GM12878 (cell line): ENCODE data around the gene MEIS2. TPM values are rescaled to one million over a fixed set of nuclear protein-coding genes. Genes with fewer than 3 reads are reported as not detected.

Experiments used
- ATAC-seq: fragments of 200-7000 bp; cut with Tn5 transposase; 3 replicates; pipeline ENCODE4 v1.9.1; 2020; ENCODE audit warnings: mild to moderate bottlenecking, moderate library complexity
- BruUV-seq: library from RNA; stranded (reverse); fragments of 400-500 nt; replicated peaks from 2 replicates; lab custom pipeline; 2021; lab: Mats Ljungman, UMichigan
- CTCF ChIA-PET: fragments of 300-600 bp; sonication (Branson Sonifier 250); formaldehyde crosslinking; extraction: SDS; loops from one replicate; lab custom pipeline; 2021; ENCODE audit warnings: inconsistent platforms; lab: Yijun Ruan, JAX
- POLR2A ChIA-PET: fragments of 350-600 bp; formaldehyde crosslinking; extraction: SDS; loops from one replicate; lab custom pipeline; 2021; ENCODE audit warnings: inconsistent platforms; lab: Charles Lee
- RAD21 ChIA-PET: fragments of 300-600 bp; sonication (Branson Sonifier 250); formaldehyde crosslinking; loops from one replicate; lab custom pipeline; 2023; ENCODE audit warnings: antibody characterized with exemption; ENCODE audit not compliant: unreplicated experiment; lab: Charles Lee
- SMC1A ChIA-PET: fragments of 300-600 bp; sonication (Branson Sonifier 250); formaldehyde crosslinking; loops from one replicate; lab custom pipeline; 2023; ENCODE audit not compliant: unreplicated experiment, uncharacterized antibody; lab: Charles Lee
- DNase-seq: peaks from one replicate; pipeline ENCODE4 v3.0.0-alpha.2; 2011; ENCODE audit warnings: low read depth, low spot score
- FAIRE-seq: peaks from 3 replicates; lab custom pipeline; 2011; peaks lifted over from hg19 to GRCh38; lab: Jason Lieb, UNC
- H2AFZ ChIP-seq: 2 replicates; pipeline ENCODE4 v1.6.0; 2011; ENCODE audit warnings: low read depth, low read length, control low read depth; ENCODE audit not compliant: control insufficient read depth
- H3K27ac ChIP-seq: 2 replicates; pipeline ENCODE4 v1.5.1; 2011; ENCODE audit warnings: control low read depth; ENCODE audit not compliant: control insufficient read depth, insufficient read depth
- H3K27me3 ChIP-seq, 2 experiments: replicated peaks in 1 of 2; 2 replicates each; pipeline versions ENCODE4 v1.6.0 to v1.6.1; 2011; ENCODE audit warnings: low read length in 1 of 2; ENCODE audit not compliant: control insufficient read depth in 2 of 2, insufficient read depth in 2 of 2
- H3K36me3 ChIP-seq, 2 experiments: 2 replicates each; pipeline ENCODE4 v1.5.1; 2011; ENCODE audit warnings: low read length in 1 of 2; ENCODE audit not compliant: control insufficient read depth in 2 of 2, insufficient read depth in 2 of 2
- H3K4me1 ChIP-seq: 2 replicates; pipeline ENCODE4 v1.6.1; 2011; ENCODE audit warnings: mild to moderate bottlenecking, low read length, moderate library complexity, mixed read lengths; ENCODE audit not compliant: control insufficient read depth, insufficient read depth
- H3K4me2 ChIP-seq: 2 replicates; pipeline ENCODE4 v1.6.0; 2011; ENCODE audit warnings: control low read depth; ENCODE audit not compliant: control insufficient read depth, insufficient read depth
- H3K4me3 ChIP-seq: fragments of 200-600 bp; sonication (generic); 2 replicates; pipeline ENCODE4 v1.5.1; 2016
- H3K79me2 ChIP-seq: 2 replicates; pipeline ENCODE4 v1.6.0; 2011; ENCODE audit warnings: low read length; ENCODE audit not compliant: control insufficient read depth, insufficient read depth
- H3K9ac ChIP-seq: 2 replicates; pipeline ENCODE4 v1.8.0; 2011; ENCODE audit warnings: low read length, control low read depth, mixed read lengths; ENCODE audit not compliant: control insufficient read depth, insufficient read depth
- H3K9me3 ChIP-seq: replicated peaks from 3 replicates; pipeline ENCODE4 v1.5.1; 2011; ENCODE audit warnings: mild to moderate bottlenecking, low read length; ENCODE audit not compliant: control insufficient read depth, insufficient read depth
- H4K20me1 ChIP-seq: 2 replicates; pipeline ENCODE4 v1.6.0; 2011; ENCODE audit not compliant: control insufficient read depth, insufficient read depth
- ATF7 ChIP-seq: fragments of 450-650 bp; IDR thresholded peaks from 2 replicates; pipeline ENCODE4 v1.6.1; 2016; ENCODE audit warnings: low read depth, mild to moderate bottlenecking
- BRCA1 ChIP-seq: IDR thresholded peaks from 2 replicates; pipeline ENCODE4 v1.6.1; 2011; ENCODE audit warnings: low read depth, low read length, improper control_type of control experiment
- EED ChIP-seq: sonication (generic); IDR thresholded peaks from 2 replicates; pipeline ENCODE4 v1.6.1; 2016; ENCODE audit warnings: antibody characterized with exemption, low read depth
- ESRRA ChIP-seq: IDR thresholded peaks from 2 replicates; pipeline ENCODE4 v1.6.1; 2012; ENCODE audit warnings: mild to moderate bottlenecking, low read length, improper control_type of control experiment
- ETV6 ChIP-seq, 2 experiments: fragments of 450-650 bp in 1 of 2; IDR thresholded peaks in 1 of 2; conservative IDR thresholded peaks in 1 of 2; 2 replicates each; pipeline ENCODE4 v1.6.1; 2014; ENCODE audit warnings: antibody characterized with exemption in 1 of 2, borderline replicate concordance in 1 of 2, low read depth in 1 of 2, mild to moderate bottlenecking in 1 of 2, moderate library complexity in 1 of 2
- EZH2 ChIP-seq: IDR thresholded peaks from 2 replicates; pipeline ENCODE4 v1.6.1; 2012; ENCODE audit warnings: low read depth, mild to moderate bottlenecking, control low read depth, inconsistent platforms, low read length, borderline replicate concordance; ENCODE audit not compliant: control insufficient read depth
- IRF4 ChIP-seq: IDR thresholded peaks from 2 replicates; pipeline ENCODE4 v1.6.1; 2011; ENCODE audit warnings: low read depth, low read length
- NBN ChIP-seq: fragments of 450-650 bp; IDR thresholded peaks from 2 replicates; pipeline ENCODE4 v1.6.1; 2016
- NRF1 ChIP-seq: conservative IDR thresholded peaks from 2 replicates; pipeline ENCODE4 v1.6.1; 2011; ENCODE audit warnings: mild to moderate bottlenecking, low read depth, low read length, improper control_type of control experiment
- POLR2AphosphoS5 ChIP-seq: IDR thresholded peaks from 2 replicates; pipeline ENCODE4 v1.6.1; 2011; ENCODE audit warnings: mild to moderate bottlenecking, low read length, inconsistent platforms
- SP1 ChIP-seq: IDR thresholded peaks from one replicate; pipeline ENCODE4 v1.6.1; 2011; ENCODE audit warnings: low read depth, low read length
- STAT3 ChIP-seq: IDR thresholded peaks from 2 replicates; pipeline ENCODE4 v1.6.1; 2011; ENCODE audit warnings: low read depth, low read length, improper control_type of control experiment
- TBL1XR1 ChIP-seq: IDR thresholded peaks from 2 replicates; pipeline ENCODE4 v1.6.1; 2012; ENCODE audit warnings: low read depth, low read length, improper control_type of control experiment
- TCF3 ChIP-seq: IDR thresholded peaks from 2 replicates; pipeline ENCODE4 v1.6.1; 2012; ENCODE audit warnings: low read depth, mild to moderate bottlenecking, low read length, borderline replicate concordance; ENCODE audit not compliant: insufficient read depth
- ZSCAN29 ChIP-seq: fragments of 450-650 bp; IDR thresholded peaks from 2 replicates; pipeline ENCODE4 v1.6.1; 2017; ENCODE audit warnings: mild to moderate bottlenecking, moderate library complexity
- WGBS: methylation state at CpG from one replicate; pipeline ENCODE4 v1.1.6; 2016; ENCODE audit warnings: low lambda C conversion rate; ENCODE audit not compliant: insufficient replicate concordance, insufficient coverage; ENCODE audit errors: missing lambda C conversion rate; 5-methylcytosine and 5-hydroxymethylcytosine counted together
- in situ Hi-C: fragments of 300-500 bp; cut with MboI; formaldehyde crosslinking; loops from 9 replicates; pipeline ENCODE4 v1.14.3; 2018; ENCODE audit warnings: mixed read lengths
- intact Hi-C: fragments of 100-400 bp; cut with micrococcal nuclease; formaldehyde crosslinking; loops from one replicate; pipeline ENCODE4 v1.14.2; 2022; ENCODE audit not compliant: unreplicated experiment
- polyA plus RNA-seq, 11 experiments: library from polyadenylated mRNA; depleted of rRNA in 4 of 11; unstranded in 6 of 11; stranded (reverse) in 5 of 11; fragments of >200 nt; fragmentation: Nextera tagmentation in 4 of 11; fragmentation: Illumina TruSeq in 1 of 11; extraction: Ambion mirVana in 4 of 11; extraction: Trizol in 1 of 11; gene quantifications; 1 replicate in 1 of 11; 2 replicates in 10 of 11; pipeline versions ENCODE4 v1.2.1 to v1.2.3, GENCODE V29; 2011 to 2016; ENCODE audit warnings: inconsistent platforms in 2 of 11, missing spikeins in 2 of 11, low read depth in 1 of 11
- total RNA-seq, 4 experiments: library from RNA; depleted of rRNA in 3 of 4; stranded (reverse); fragments of >200 nt in 3 of 4; fragmentation: Illumina TruSeq in 1 of 4; extraction: Trizol in 1 of 4; gene quantifications; 2 replicates each; pipeline versions ENCODE4 v1.2.1 to v1.2.3, GENCODE V29; 2013 to 2021
- TF ChIP-seq, protein P1 (sequence below): fragments of 450-650 bp; IDR thresholded peaks from 2 replicates; pipeline ENCODE4 v1.6.1; 2017; ENCODE audit warnings: mild to moderate bottlenecking, moderate library complexity
- TF ChIP-seq, protein P2 (sequence below): fragments of 450-650 bp; IDR thresholded peaks from 2 replicates; pipeline ENCODE4 v1.6.1; 2018; ENCODE audit warnings: borderline replicate concordance, mild to moderate bottlenecking; ENCODE audit not compliant: partially characterized antibody

MEIS2 gene
- total and polyA plus RNA-seq, 10 of the 15 experiments (the other 5 are each of a cell fraction or from before 2014, with no cell fraction given), result 9.2 to 54.0 (median 20.4) TPM

DNA sequence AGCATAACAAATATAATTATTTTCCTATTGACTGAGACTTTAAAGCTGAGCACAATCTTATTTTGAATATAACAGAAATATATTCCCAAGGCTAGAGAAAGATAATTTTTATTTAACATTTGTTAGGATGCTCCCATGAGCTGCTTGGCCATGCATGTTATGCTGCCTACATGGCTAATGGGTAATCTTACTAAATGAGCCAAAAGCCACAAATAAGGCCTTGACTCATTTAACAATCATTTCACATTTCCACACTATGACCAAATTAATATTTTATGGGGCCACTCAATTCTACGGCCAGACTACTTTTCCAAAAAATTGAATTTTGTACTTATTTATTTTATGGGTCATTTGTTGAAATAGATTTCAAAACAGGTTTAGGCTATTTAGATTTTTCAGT, 141.7 kb downstream of the MEIS2 start:
- no peak for ATAC-seq
- BruUV-seq, result no TSS peak
- in situ Hi-C loops, result no loop called here
- TF ChIP-seq ESRRA (no peak), EED (no peak), ATF7 (no peak), ZSCAN29 (no peak), NRF1 (no peak), TBL1XR1 (no peak), EZH2 (no peak), ETV6 (conservative IDR thresholded peaks at IDR 0.05 in 1 of 2, IDR thresholded peaks at IDR 0.05 in 1 of 2; ENCODE audit: borderline replicate concordance in 1 of 2, low read depth in 1 of 2) (no peak), SP1 (no peak), STAT3 (no peak), BRCA1 (no peak), NBN (no peak), IRF4 (no peak), TCF3 (no peak), POLR2AphosphoS5 (no peak)
- TF ChIP-seq, protein P1, sequence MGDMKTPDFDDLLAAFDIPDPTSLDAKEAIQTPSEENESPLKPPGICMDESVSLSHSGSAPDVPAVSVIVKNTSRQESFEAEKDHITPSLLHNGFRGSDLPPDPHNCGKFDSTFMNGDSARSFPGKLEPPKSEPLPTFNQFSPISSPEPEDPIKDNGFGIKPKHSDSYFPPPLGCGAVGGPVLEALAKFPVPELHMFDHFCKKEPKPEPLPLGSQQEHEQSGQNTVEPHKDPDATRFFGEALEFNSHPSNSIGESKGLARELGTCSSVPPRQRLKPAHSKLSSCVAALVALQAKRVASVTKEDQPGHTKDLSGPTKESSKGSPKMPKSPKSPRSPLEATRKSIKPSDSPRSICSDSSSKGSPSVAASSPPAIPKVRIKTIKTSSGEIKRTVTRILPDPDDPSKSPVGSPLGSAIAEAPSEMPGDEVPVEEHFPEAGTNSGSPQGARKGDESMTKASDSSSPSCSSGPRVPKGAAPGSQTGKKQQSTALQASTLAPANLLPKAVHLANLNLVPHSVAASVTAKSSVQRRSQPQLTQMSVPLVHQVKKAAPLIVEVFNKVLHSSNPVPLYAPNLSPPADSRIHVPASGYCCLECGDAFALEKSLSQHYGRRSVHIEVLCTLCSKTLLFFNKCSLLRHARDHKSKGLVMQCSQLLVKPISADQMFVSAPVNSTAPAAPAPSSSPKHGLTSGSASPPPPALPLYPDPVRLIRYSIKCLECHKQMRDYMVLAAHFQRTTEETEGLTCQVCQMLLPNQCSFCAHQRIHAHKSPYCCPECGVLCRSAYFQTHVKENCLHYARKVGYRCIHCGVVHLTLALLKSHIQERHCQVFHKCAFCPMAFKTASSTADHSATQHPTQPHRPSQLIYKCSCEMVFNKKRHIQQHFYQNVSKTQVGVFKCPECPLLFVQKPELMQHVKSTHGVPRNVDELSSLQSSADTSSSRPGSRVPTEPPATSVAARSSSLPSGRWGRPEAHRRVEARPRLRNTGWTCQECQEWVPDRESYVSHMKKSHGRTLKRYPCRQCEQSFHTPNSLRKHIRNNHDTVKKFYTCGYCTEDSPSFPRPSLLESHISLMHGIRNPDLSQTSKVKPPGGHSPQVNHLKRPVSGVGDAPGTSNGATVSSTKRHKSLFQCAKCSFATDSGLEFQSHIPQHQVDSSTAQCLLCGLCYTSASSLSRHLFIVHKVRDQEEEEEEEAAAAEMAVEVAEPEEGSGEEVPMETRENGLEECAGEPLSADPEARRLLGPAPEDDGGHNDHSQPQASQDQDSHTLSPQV, result no peak
- TF ChIP-seq, protein P2, sequence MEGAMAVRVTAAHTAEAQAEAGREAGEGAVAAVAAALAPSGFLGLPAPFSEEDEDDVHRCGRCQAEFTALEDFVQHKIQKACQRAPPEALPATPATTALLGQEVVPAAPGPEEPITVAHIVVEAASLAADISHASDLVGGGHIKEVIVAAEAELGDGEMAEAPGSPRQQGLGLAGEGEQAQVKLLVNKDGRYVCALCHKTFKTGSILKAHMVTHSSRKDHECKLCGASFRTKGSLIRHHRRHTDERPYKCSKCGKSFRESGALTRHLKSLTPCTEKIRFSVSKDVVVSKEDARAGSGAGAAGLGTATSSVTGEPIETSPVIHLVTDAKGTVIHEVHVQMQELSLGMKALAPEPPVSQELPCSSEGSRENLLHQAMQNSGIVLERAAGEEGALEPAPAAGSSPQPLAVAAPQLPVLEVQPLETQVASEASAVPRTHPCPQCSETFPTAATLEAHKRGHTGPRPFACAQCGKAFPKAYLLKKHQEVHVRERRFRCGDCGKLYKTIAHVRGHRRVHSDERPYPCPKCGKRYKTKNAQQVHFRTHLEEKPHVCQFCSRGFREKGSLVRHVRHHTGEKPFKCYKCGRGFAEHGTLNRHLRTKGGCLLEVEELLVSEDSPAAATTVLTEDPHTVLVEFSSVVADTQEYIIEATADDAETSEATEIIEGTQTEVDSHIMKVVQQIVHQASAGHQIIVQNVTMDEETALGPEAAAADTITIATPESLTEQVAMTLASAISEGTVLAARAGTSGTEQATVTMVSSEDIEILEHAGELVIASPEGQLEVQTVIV, result no peak

More for the DNA sequence above, 141.7 kb downstream of the MEIS2 start:
- Histone ChIP-seq H3K4me2 (no peak overlapping the region), H3K9ac (no peak overlapping the region), H3K27ac (no peak overlapping the region), H3K4me3 (no peak overlapping the region), H3K36me3 (no peaks in the 10 kb centered on the region), H3K79me2 (no peaks in the 10 kb centered on the region), H3K9me3 (no peaks in the 10 kb centered on the region), H4K20me1 (no peaks in the 10 kb centered on the region), H3K27me3 (no peaks in the 10 kb centered on the region), H3K4me1 (no peaks in the 10 kb centered on the region), H2AFZ (no peak overlapping the region)
- ChIA-PET RAD21 (interaction anchor here (3.4 kb wide), 1 partner anchor 12 kb away, joined by 14 read pairs; no protein-coding TSS in a partner anchor), CTCF (interaction anchor here (0.5 to 2.3 kb wide), 2 partner anchors 15 to 56 kb away, joined by 3 to 12 read pairs; no protein-coding TSS in a partner anchor), SMC1A (interaction anchor here (0.5 to 3.2 kb wide), 4 partner anchors 10 to 782 kb away, joined by 3 to 20 read pairs (median 6); no protein-coding TSS in a partner anchor), POLR2A (interaction anchor here (1.6 kb wide), 1 partner anchor 11 kb away, joined by 4 read pairs; no protein-coding TSS in a partner anchor)
- intact Hi-C loops, result no loop called here
- 96% methylated on average over 1 of the region's 1 CpG for whole genome bisulfite sequencing
- no peak for FAIRE-seq
- no peak for DNase-seq
